ENCODE results near the gene MNAT1.
"Not testable (repeated sequence)": the region's sequence is repeated elsewhere in the genome, so short reads cannot be mapped to it uniquely, and the experiment has no call there.

The MNAT1 gene

GRCh38 chr14:60890636-60891035 lies 156.1 kb downstream of the MNAT1 start:
- not testable (repeated sequence) for H3K27ac ChIP-seq (ENCODE audit: low read depth, low read length); H3K36me3 ChIP-seq (ENCODE audit: control insufficient read depth, insufficient read depth, low read length); H3K4me3 ChIP-seq (ENCODE audit: low read depth, low read length); H3K9ac ChIP-seq (ENCODE audit: low read depth, low read length); H3K9me3 ChIP-seq (ENCODE audit: control insufficient read depth, insufficient read depth, low read length); H3K4me1 ChIP-seq (ENCODE audit: control insufficient read depth, insufficient read depth, low read length); H3K27me3 ChIP-seq (ENCODE audit: control insufficient read depth, insufficient read depth, low read length)

- no peak overlapping the region for H3K9ac ChIP-seq (ENCODE audit: low read depth, low read length)
These were observed 159.3 kb downstream of the MNAT1 start for GRCh38 chr14:60893911-60894310.

DNA sequence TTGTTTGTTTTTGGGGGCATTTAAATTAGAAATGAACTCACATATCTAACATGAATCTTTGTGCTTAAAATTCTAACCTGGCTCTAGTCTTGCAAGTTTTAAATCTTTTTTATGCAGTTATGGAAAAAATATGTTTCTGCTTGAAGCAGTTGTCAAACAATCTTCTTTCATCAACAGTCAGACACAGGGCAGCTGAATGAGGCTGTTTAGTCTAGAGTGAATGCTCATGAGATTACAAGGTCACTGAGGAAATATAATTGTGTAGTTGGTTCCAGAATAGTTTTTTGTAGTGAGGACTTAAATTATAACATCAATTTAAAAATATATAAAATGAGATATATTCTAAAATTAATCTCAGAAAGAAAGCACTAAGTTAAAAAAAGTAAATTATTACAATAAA lies 169.8 kb downstream of the MNAT1 start:
- no peaks in the 10 kb centered on the region for H3K27me3 ChIP-seq (ENCODE audit: control insufficient read depth, insufficient read depth, low read length)
- no peak overlapping the region for H3K27ac ChIP-seq (ENCODE audit: low read depth, low read length)
- no peaks in the 10 kb centered on the region for H3K36me3 ChIP-seq (ENCODE audit: control insufficient read depth, insufficient read depth, low read length)
- no peaks in the 10 kb centered on the region for H3K9me3 ChIP-seq (ENCODE audit: control insufficient read depth, insufficient read depth, low read length)
- peaks cover 6% of the 10 kb centered on the region; the same call in 1 of the 2 replicates for H3K4me1 ChIP-seq (ENCODE audit: control insufficient read depth, insufficient read depth, low read length)
- H3K9ac ChIP-seq (ENCODE audit: low read depth, low read length), result no peak overlapping the region
- H3K4me3 ChIP-seq (ENCODE audit: low read depth, low read length), result no peak overlapping the region

More at GRCh38 chr14:60893911-60894310, 159.3 kb downstream of the MNAT1 start:
- H3K27ac ChIP-seq (ENCODE audit: low read depth, low read length), result no peak overlapping the region
- H3K36me3 ChIP-seq (ENCODE audit: control insufficient read depth, insufficient read depth, low read length), result no peaks in the 10 kb centered on the region
- no peak overlapping the region for H3K4me3 ChIP-seq (ENCODE audit: low read depth, low read length)
- H3K9me3 ChIP-seq (ENCODE audit: control insufficient read depth, insufficient read depth, low read length), result no peaks in the 10 kb centered on the region
- peaks cover 4% of the 10 kb centered on the region for H3K4me1 ChIP-seq (ENCODE audit: control insufficient read depth, insufficient read depth, low read length)
- H3K27me3 ChIP-seq (ENCODE audit: control insufficient read depth, insufficient read depth, low read length), result no peaks in the 10 kb centered on the region

GRCh38 chr14:60905923-60906322 lies 171.4 kb downstream of the MNAT1 start:
- Histone ChIP-seq H3K27me3 (ENCODE audit: control insufficient read depth, insufficient read depth, low read length) (no peaks in the 10 kb centered on the region), H3K4me1 (ENCODE audit: control insufficient read depth, insufficient read depth, low read length) (peaks cover 6% of the 10 kb centered on the region; the same call in 1 of the 2 replicates), H3K4me3 (ENCODE audit: low read depth, low read length) (no peak overlapping the region), H3K9ac (ENCODE audit: low read depth, low read length) (no peak overlapping the region), H3K36me3 (ENCODE audit: control insufficient read depth, insufficient read depth, low read length) (no peaks in the 10 kb centered on the region), H3K27ac (ENCODE audit: low read depth, low read length) (no peak overlapping the region), H3K9me3 (ENCODE audit: control insufficient read depth, insufficient read depth, low read length) (no peaks in the 10 kb centered on the region)

DNA sequence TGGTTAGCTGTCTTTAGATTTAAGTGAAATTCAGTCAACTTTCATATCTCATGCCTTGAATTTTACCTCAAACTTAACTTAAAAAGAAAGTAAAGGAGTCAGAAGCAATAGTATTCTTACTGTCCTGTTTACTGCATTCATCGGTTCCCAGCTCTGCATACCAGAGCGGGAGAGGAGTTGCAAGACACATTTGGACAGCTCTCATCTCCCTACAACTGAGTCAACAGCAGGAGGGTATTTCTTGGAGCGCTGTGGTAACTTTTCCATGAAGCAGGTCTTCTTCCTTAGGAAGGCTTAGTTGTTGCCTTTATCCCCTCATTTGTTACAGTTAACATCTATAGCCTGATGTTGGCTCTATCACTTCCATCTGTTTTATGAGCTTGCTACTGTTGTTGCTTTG lies 181.2 kb downstream of the MNAT1 start:
- H3K9me3 ChIP-seq (ENCODE audit: control insufficient read depth, insufficient read depth, low read length), result peaks cover 5% of the 10 kb centered on the region; the same call in 1 of the 2 replicates
- H3K4me1 ChIP-seq (ENCODE audit: control insufficient read depth, insufficient read depth, low read length), result no peaks in the 10 kb centered on the region
- no peak overlapping the region for H3K9ac ChIP-seq (ENCODE audit: low read depth, low read length)
- no peaks in the 10 kb centered on the region for H3K27me3 ChIP-seq (ENCODE audit: control insufficient read depth, insufficient read depth, low read length)
- H3K36me3 ChIP-seq (ENCODE audit: control insufficient read depth, insufficient read depth, low read length), result no peaks in the 10 kb centered on the region
- H3K27ac ChIP-seq (ENCODE audit: low read depth, low read length), result no peak overlapping the region
- no peak overlapping the region for H3K4me3 ChIP-seq (ENCODE audit: low read depth, low read length)

DNA sequence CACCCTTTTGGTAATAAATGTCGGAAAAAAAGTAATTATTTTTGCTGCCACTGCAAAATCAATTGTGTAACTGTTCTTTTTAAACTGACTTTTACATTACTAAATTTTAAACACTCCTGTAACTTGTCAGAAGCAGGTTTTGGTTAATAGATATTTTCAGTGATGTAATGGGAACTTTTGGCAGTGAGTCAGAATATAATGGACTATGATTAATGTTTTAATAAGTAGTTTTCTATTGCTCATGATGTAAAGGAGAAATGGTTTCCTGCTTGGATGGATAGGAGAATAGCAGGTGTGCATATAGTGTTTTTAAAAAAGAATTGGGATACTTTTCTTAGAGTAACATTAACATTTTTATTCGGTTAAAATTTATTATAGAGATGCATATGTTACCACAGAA lies 187.5 kb downstream of the MNAT1 start:
- Histone ChIP-seq H3K4me3 (ENCODE audit: low read depth, low read length) (no peak overlapping the region), H3K27ac (ENCODE audit: low read depth, low read length) (no peak overlapping the region), H3K9me3 (ENCODE audit: control insufficient read depth, insufficient read depth, low read length) (no peaks in the 10 kb centered on the region), H3K27me3 (ENCODE audit: control insufficient read depth, insufficient read depth, low read length) (no peaks in the 10 kb centered on the region), H3K36me3 (ENCODE audit: control insufficient read depth, insufficient read depth, low read length) (no peaks in the 10 kb centered on the region), H3K4me1 (ENCODE audit: control insufficient read depth, insufficient read depth, low read length) (no peaks in the 10 kb centered on the region), H3K9ac (ENCODE audit: low read depth, low read length) (no peak overlapping the region)

DNA sequence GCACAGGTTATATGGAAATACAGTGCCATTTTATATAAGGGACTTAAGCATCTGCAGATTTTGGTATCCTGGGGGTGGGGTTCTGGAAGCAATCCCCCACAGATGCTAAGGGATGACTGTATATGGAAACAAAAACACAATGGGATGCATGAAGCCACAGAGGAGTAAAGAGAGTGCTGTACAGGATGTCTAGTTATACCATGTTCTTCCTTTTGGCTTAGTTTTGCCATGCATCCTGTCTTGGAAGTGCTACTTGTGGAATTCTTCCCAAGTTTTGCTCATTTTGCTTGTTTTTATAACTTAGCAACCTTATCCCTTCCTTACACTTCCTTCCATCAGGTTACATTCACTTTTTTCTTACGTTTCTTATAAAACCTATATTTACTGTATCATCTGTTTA lies 190.7 kb downstream of the MNAT1 start:
- H3K9ac ChIP-seq (ENCODE audit: low read depth, low read length), result no peak overlapping the region
- H3K9me3 ChIP-seq (ENCODE audit: control insufficient read depth, insufficient read depth, low read length), result no peaks in the 10 kb centered on the region
- no peaks in the 10 kb centered on the region for H3K4me1 ChIP-seq (ENCODE audit: control insufficient read depth, insufficient read depth, low read length)
- no peak overlapping the region for H3K27ac ChIP-seq (ENCODE audit: low read depth, low read length)
- no peaks in the 10 kb centered on the region for H3K36me3 ChIP-seq (ENCODE audit: control insufficient read depth, insufficient read depth, low read length)
- no peak overlapping the region for H3K4me3 ChIP-seq (ENCODE audit: low read depth, low read length)
- no peaks in the 10 kb centered on the region for H3K27me3 ChIP-seq (ENCODE audit: control insufficient read depth, insufficient read depth, low read length)

DNA sequence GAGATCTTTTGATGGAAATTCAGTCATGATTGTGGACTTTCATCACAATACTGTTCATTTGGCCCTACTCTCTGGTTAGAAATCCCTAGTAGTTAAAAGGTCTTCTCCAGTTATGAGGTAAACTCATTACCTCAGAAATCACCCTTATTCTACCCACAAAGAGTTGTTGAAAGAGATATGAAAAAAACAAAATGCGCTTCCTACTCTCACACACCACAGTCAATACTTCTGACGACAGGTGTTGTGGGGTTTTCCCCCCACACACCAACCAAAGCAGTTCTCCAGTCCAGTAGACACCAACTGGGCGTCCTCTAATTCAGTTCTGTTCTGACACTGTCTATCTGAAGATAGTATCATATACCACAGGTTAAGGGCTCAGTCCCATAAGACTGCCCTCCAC lies 191.4 kb downstream of the MNAT1 start:
- H3K9me3 ChIP-seq (ENCODE audit: control insufficient read depth, insufficient read depth, low read length), result no peaks in the 10 kb centered on the region
- H3K4me1 ChIP-seq (ENCODE audit: control insufficient read depth, insufficient read depth, low read length), result no peaks in the 10 kb centered on the region
- H3K27ac ChIP-seq (ENCODE audit: low read depth, low read length), result no peak overlapping the region
- no peaks in the 10 kb centered on the region for H3K27me3 ChIP-seq (ENCODE audit: control insufficient read depth, insufficient read depth, low read length)
- no peak overlapping the region for H3K4me3 ChIP-seq (ENCODE audit: low read depth, low read length)
- no peaks in the 10 kb centered on the region for H3K36me3 ChIP-seq (ENCODE audit: control insufficient read depth, insufficient read depth, low read length)
- no peak overlapping the region for H3K9ac ChIP-seq (ENCODE audit: low read depth, low read length)

GRCh38 chr14:60931218-60931617 lies 196.7 kb downstream of the MNAT1 start:
- H3K36me3 ChIP-seq (ENCODE audit: control insufficient read depth, insufficient read depth, low read length), result no peaks in the 10 kb centered on the region
- H3K4me1 ChIP-seq (ENCODE audit: control insufficient read depth, insufficient read depth, low read length), result peaks cover 9% of the 10 kb centered on the region
- no peak overlapping the region for H3K27ac ChIP-seq (ENCODE audit: low read depth, low read length)
- no peaks in the 10 kb centered on the region for H3K9me3 ChIP-seq (ENCODE audit: control insufficient read depth, insufficient read depth, low read length)
- H3K4me3 ChIP-seq (ENCODE audit: low read depth, low read length), result no peak overlapping the region
- no peak overlapping the region for H3K9ac ChIP-seq (ENCODE audit: low read depth, low read length)
- no peaks in the 10 kb centered on the region for H3K27me3 ChIP-seq (ENCODE audit: control insufficient read depth, insufficient read depth, low read length)

DNA sequence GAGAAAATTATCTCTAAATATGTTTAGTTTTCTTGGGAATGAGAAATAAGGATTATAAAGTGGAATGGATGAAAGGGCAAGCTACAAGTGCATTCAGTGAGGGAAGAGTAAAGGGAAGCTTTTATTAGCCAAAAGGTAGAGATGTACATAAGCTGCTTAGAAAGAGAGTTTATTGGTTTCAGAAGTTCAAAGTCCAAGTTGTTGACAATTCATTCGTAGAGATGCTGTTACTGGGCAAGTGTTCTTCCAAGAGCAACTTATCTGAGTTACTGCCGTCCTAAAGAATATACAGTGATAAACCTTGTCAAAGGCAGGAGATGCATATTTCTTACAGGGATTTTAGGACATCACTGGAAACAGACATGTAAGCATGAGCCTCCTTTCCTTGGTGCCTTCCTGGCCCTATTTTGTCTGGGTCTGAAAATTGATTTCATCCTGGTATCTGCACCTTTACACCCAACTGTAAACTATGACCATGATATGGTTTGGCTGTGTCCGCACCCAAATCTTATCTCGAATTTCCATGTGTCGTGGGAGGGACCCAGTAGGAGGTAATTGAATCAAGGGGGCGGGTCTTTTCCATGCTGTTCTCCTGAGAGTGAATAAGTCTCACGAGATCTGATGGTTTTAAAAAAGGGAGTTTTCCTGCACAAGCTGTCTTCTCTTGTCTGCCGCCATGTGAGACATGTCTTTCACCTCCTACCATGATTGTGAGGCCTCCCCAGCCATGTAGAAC lies 199.5 kb downstream of the MNAT1 start:
- Histone ChIP-seq H3K27ac (ENCODE audit: low read depth, low read length) (no peak overlapping the region), H3K4me1 (ENCODE audit: control insufficient read depth, insufficient read depth, low read length) (peaks cover 9% of the 10 kb centered on the region), H3K36me3 (ENCODE audit: control insufficient read depth, insufficient read depth, low read length) (no peaks in the 10 kb centered on the region), H3K9ac (ENCODE audit: low read depth, low read length) (no peak overlapping the region), H3K4me3 (ENCODE audit: low read depth, low read length) (no peak overlapping the region), H3K27me3 (ENCODE audit: control insufficient read depth, insufficient read depth, low read length) (no peaks in the 10 kb centered on the region), H3K9me3 (ENCODE audit: control insufficient read depth, insufficient read depth, low read length) (no peaks in the 10 kb centered on the region)

- no peak overlapping the region for H3K27ac ChIP-seq (ENCODE audit: low read depth, low read length)
- H3K9me3 ChIP-seq (ENCODE audit: control insufficient read depth, insufficient read depth, low read length), result no peaks in the 10 kb centered on the region
- H3K27me3 ChIP-seq (ENCODE audit: control insufficient read depth, insufficient read depth, low read length), result no peaks in the 10 kb centered on the region
- H3K4me3 ChIP-seq (ENCODE audit: low read depth, low read length), result no peak overlapping the region
- peaks cover 9% of the 10 kb centered on the region for H3K4me1 ChIP-seq (ENCODE audit: control insufficient read depth, insufficient read depth, low read length)
- H3K9ac ChIP-seq (ENCODE audit: low read depth, low read length), result no peak overlapping the region
- H3K36me3 ChIP-seq (ENCODE audit: control insufficient read depth, insufficient read depth, low read length), result no peaks in the 10 kb centered on the region
These were observed 200.8 kb downstream of the MNAT1 start for GRCh38 chr14:60935319-60935718.
